D721Med (cell line): ENCODE measurements around the gene MTUS2.
A peak's percentile ranks its signal among the peaks of the same experiment; 100 is the strongest.

Experiments
- DNase-seq: peaks from one replicate; pipeline ENCODE4 v3.0.0; 2011; ENCODE audit warnings: low spot score; ENCODE audit not compliant: insufficient read length
- FAIRE-seq: peaks from 2 replicates; lab custom pipeline; 2011; peaks lifted over from hg19 to GRCh38; lab: Jason Lieb, UNC
- CTCF ChIP-seq: IDR thresholded peaks from 2 replicates; pipeline ENCODE4 v1.5.1; 2012; ENCODE audit warnings: mild to moderate bottlenecking, control low read depth; ENCODE audit not compliant: insufficient read depth; ENCODE audit errors: missing control alignments

Gene MTUS2

DNA sequence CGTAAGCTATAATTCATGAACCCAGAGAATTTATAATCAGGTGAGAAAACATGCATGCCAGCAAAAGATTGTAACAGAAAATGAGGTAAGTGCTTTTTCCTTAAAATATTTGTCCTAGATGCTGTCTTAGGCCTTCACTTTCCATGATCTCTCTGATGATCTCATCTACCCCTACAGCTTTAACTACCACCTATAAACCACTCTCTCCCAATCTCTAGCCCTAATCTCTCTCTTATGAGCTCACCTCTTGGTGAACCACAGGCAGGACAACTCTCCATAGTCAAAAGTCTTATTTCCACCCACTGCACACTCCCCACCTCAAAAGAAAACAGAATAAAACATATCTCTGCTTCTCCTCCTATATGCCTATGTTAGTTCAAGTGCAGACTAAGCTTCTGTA, 638.3 kb downstream of the MTUS2 start:
- DNase-seq (no peak), FAIRE-seq (no peak)
- no peak for TF ChIP-seq CTCF

- FAIRE-seq = no peak
- no peak for TF ChIP-seq CTCF
- no peak for DNase-seq
Observed at GRCh38 chr13:29459813-29460355, 639.7 kb downstream of the MTUS2 start.

DNA sequence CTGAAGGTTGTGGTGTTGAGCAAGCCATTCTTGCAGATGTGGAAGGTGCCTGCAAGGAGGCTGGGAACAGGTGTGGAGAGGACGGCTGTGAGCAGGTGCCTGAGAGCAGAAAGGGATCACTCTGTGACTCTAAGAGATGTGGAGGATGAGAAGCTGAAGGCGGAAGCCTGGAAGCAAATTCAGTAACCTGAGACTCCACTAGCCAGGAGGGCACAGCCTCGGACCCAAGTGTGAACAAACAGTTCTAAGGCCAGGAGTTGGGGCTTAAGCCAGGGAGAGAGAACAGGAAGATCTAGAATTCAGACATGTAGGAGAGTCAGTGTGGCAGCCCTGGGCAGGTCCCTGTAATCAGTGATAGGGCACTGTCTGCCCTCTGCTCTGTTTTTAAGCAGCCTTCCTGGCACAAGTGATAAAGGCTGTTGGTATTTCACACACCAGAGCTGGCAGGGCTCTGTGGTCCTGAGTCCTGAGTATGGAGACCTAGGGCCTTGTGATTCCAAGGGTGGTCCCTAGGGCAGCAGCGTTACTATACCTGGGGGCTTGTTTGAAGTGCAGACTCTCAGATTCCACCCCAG, 644.1 kb downstream of the MTUS2 start:
- FAIRE-seq = no peak
- TF ChIP-seq CTCF = no peak

DNA sequence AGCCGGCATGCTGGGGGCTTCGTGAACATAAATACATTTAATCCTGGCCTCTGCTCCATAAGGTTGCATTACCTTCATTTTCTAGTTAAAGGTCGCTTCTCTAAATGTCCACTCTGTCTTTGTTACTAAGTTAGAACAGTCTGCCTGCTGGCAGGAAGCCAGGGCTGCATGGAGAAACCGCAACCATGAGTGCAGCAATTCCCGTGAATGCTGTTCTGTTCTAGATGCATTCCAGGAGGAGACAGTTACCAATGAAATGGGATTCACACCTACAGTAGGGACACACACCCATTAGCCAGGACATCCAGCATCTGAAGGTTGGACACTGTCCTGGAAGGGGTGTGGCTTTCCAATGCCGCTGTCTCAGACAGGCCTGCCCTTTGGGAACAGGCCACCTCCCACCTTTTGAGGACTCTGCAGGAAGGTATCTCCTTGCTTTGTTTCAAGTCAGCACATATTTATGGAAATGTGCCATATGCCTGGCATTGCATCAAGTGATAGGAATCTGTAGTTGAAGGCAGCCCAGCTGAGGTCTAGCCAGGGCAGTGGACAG, 645.7 kb downstream of the MTUS2 start:
- no peak for TF ChIP-seq CTCF
- no peak for FAIRE-seq
- no peak for DNase-seq

More for the DNA sequence above, 644.1 kb downstream of the MTUS2 start:
- no peak for DNase-seq

DNA sequence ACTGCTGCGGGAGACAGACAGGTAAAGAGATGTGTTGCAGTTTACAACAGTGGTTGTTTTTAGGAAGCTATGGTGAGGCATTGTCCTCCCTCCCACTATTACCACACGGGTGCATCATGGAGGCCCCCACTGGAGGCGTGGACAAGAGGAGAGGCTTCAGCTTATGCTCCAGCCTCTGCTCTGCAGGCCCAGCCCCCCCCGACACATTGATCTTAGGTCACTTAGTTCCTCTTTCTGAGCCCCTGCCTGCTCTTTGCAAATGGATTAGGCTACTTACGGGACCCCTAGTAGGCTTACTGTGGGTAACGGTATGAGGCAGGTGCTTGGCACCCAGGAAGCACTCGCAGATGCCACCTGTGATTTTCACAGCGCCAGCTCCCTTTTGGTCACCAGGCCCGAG, 651.4 kb downstream of the MTUS2 start:
- DNase-seq (no peak), FAIRE-seq (no peak)
- TF ChIP-seq CTCF = no peak

DNA sequence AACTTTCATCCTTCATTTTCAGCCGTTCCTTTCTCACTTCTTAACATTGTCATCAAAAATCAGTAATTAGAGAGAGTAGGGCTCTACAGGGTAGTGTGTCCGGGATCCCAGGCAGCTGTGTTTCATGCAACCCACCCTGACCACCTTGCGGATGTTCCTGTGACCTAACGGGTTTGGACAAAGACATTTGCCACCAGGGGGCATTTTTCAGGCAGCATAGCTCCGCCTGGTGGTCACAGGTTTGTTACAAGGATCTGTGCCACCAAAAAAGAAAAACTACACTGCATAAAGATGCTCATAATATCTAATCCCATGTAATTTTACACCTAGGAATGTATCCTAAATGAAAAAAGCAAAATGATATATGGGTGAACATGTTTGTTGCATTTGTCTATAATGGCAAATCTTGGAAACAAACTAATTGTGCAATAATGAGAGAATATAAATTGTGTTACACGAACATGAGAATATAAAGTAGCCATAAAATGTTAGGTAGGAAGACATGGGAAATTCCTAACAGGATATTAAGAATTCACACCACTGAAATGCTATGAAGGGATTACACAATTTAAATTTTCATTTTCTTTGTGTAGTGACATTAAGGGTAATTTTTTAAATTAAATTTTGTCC, 652.3 kb downstream of the MTUS2 start:
- DNase-seq (no peak), FAIRE-seq (no peak)
- TF ChIP-seq CTCF = peak; percentile 97

DNA sequence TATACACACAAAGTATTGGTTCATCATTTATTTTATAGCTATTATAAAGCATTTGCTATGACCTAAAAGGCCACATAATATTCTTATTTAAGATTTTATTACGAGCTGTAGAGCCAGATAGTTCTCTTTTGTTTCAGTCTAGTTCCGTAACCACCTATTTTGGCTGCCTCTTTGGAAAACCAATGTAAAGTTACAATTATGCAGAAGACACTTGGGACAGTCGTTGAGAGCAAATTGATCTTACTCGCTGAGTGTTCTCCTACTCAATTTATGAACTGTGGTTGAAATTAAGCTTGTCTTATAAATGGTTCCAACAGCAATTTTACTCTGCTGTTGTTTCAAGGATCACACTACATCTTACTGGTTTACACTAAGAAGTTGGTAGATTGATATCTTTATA, 653.0 kb downstream of the MTUS2 start:
- no peak for DNase-seq
- TF ChIP-seq CTCF = no peak
- FAIRE-seq = no peak
